GM18907 (cell line): ENCODE results near the gene ANGPTL2.

Experiments used
- ATAC-seq: cut with Tn5 transposase; IDR thresholded peaks from one replicate; pipeline ENCODE4 v1.9.1; 2021; ENCODE audit warnings: mild to moderate bottlenecking, moderate library complexity; ENCODE audit not compliant: unreplicated experiment

ANGPTL2 gene

GRCh38 chr9:127121628-127122175 lies 733 bp downstream of the ANGPTL2 start:
- ATAC-seq = no peak

GRCh38 chr9:127119320-127119709 lies 3.1 kb downstream of the ANGPTL2 start:
- no peak for ATAC-seq

GRCh38 chr9:127118597-127119319 lies 3.7 kb downstream of the ANGPTL2 start:
- no peak for ATAC-seq

DNA sequence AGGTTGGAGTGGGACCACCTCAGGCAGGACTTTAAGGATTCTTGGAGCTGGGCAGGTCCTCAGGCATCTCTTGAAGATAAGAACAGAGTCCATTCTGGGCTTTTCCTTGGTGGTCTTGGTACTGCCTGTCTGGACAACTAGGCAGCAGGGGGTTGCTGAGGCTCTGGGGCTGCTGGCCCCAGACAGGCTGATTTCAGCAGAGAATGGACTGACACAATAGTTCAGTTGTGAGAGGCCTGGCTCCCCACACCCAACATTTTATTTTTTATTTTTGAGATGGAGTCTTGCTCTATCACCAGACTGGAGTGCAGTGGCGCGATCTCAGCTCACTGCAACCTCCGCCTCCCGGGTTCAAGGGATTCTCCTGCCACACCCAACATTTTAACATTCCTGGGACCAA lies 4.6 kb downstream of the ANGPTL2 start:
- ATAC-seq = no peak

DNA sequence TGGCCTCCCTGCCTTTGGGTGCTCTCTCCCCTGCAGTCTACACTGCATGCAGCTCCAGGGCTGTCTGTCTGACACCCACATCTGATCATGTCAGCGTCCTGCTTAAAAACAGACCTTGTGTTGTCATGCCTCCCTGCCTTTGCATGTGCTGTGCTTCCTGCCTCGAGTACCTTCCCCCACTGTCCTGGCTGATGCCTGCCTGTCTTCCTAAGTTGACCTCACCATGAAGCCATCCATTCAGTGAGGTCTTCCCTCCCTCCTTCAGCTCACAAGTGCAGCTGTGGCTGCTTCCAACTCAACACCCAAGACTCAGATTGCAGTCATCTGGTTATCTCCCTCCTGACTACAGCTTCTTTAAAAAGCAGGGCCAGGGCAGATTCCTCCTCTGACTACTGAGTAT lies 5.5 kb downstream of the ANGPTL2 start:
- ATAC-seq = no peak

GRCh38 chr9:127116088-127116726 lies 6.2 kb downstream of the ANGPTL2 start:
- ATAC-seq = no peak

GRCh38 chr9:127114606-127115005 lies 7.8 kb downstream of the ANGPTL2 start:
- ATAC-seq = no peak

GRCh38 chr9:127113191-127113972 lies 9.1 kb downstream of the ANGPTL2 start:
- no peak for ATAC-seq

DNA sequence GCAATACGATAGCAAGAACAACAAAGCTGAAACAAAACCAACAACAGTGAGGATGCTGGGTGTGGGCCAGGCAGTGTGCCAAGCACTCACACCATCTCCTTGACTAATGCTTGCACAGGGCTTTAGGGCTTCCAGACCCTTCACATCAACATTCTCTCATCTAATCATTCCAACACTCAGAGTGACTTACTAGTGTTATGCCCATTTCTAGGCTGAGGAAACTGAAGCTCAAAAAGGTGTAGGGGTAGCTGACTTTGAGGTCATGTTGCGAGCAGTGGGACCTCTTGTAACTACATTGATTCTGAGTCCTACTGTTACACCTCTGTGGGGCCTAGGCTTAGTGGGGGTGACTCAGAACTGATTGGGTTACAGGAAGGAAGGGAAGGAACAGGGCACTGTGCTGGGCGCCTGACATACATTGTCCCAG lies 9.7 kb downstream of the ANGPTL2 start:
- no peak for ATAC-seq

- no peak for ATAC-seq
Measured at GRCh38 chr9:127112056-127112455, 10.4 kb downstream of the ANGPTL2 start.

- ATAC-seq = no peak
Measured at GRCh38 chr9:127109212-127109711, 13.2 kb downstream of the ANGPTL2 start.

- no peak for ATAC-seq
Measured at GRCh38 chr9:127107929-127108876, 14.2 kb downstream of the ANGPTL2 start.

DNA sequence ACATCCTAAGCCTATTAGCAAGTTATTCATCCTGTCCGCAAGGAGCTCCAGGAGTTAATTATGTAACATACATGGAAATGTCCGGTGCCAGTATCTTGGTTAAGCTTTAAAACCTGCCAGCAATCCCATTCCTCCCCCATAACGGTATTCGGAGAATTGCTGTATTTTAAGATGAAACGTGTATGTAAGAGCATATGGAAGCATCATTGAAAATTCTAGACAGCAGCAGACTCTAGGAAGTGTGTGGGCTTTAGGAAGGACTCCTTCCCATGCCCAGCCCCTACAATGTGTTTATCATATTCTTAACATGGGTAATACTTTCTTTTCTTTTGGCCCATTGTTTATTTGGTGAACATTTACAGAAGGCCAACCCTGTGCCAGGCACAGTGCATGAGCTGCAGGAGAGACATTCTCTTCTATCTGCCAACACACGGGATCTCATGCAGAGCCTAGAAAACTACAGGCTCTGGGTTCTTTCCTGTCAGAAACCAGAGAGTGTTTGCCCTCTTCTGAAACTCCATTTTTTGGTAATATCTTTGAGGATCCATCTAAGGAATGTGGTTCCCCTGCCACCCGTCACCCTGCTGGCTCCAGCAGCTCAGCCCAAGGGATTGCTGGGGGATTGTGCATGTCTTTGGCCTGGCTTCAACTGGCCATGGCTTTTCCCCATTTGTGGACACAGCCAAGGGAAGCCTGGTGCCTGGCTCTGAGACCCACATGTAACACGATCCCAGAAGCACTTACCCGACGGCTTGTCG lies 15.1 kb downstream of the ANGPTL2 start:
- no peak for ATAC-seq

GRCh38 chr9:127106466-127106855 lies 16.0 kb downstream of the ANGPTL2 start:
- ATAC-seq = no peak

DNA sequence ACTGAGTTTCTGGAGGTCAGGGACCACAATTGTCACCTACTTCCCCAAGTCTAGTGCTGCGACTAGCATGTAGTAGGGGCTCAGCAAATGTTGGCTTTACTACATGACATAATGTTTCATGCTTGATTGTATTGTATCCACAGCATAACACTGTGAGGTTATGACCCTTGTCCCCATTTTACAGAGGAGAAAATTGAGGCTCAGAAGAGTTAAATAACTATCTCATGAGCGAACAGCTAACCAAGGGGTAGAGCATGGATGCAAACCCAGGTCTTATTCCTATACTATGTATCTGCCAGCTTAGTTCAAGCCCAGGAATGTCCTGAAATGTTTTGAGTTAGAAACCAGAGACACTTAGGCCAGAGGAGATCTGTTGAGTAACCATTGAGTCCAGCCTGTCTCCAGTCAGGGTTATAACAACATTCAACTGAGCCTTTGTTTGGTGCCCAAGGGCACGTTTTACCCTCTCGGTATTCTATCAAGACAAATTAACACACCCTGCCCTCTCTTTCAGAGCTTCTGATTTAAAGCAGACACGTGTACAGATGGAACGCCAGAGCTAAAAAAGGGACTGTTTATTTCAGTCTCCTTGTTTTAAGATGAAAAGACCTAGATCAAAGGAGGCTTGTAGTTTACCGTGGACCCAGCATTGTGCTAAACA lies 16.5 kb downstream of the ANGPTL2 start:
- no peak for ATAC-seq

- no peak for ATAC-seq
Measured at GRCh38 chr9:127104581-127105311, 17.7 kb downstream of the ANGPTL2 start.

DNA sequence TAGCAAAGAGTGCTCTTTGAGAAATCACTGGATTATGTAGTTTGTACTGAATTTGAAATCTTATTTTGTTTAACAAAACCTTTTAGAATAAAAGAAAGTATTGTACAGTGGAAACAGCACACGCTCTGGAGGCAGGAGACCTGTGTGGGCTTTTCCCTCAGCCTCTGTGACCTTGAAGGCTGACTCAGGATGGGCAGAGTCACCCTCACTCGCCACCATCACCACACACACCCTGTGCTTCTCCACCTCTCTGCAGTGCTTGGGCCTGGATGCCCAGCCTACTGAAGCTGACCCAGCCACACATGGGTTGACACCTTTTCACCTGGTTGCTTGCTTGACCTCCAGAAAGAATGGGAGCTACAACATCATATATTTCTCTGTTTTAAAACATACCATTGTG lies 19.6 kb downstream of the ANGPTL2 start:
- ATAC-seq = no peak

- no peak for ATAC-seq
Measured at GRCh38 chr9:127102176-127102575, 20.3 kb downstream of the ANGPTL2 start.
